WERI-Rb-1 (cell line): ENCODE measurements around the gene SPRED3.
A peak's percentile ranks its signal among the peaks of the same experiment; 100 is the strongest.

Experiments
- DNase-seq: peaks from one replicate; pipeline ENCODE4 v3.0.0-alpha.2; 2020
- H3K27ac ChIP-seq: fragments of 250-450 bp; sonication (Bioruptor Pico); 2 replicates; pipeline ENCODE4 v1.5.1; 2020; ENCODE audit warnings: mild to moderate bottlenecking, moderate library complexity
- H3K27me3 ChIP-seq: fragments of 250-450 bp; sonication (Bioruptor Pico); 2 replicates; pipeline ENCODE4 v1.5.1; 2021; ENCODE audit warnings: mild to moderate bottlenecking, low read depth, moderate library complexity; ENCODE audit not compliant: insufficient read depth, severe bottlenecking
- H3K36me3 ChIP-seq: fragments of 250-450 bp; sonication (Bioruptor Pico); 2 replicates; pipeline ENCODE4 v1.5.1; 2020; ENCODE audit warnings: mild to moderate bottlenecking, moderate library complexity
- H3K4me3 ChIP-seq: 2 replicates; pipeline ENCODE4 v1.5.1; 2011; ENCODE audit warnings: low read depth, mild to moderate bottlenecking, control low read depth, low read length
- H3K9me3 ChIP-seq: fragments of 250-450 bp; sonication (Bioruptor Pico); 2 replicates; pipeline ENCODE4 v1.5.1; 2021; ENCODE audit warnings: mild to moderate bottlenecking, moderate library complexity; ENCODE audit not compliant: severe bottlenecking
- CTCF ChIP-seq: IDR thresholded peaks from 2 replicates; pipeline ENCODE4 v1.5.1; 2011; ENCODE audit warnings: low read depth, mild to moderate bottlenecking, control low read depth, inconsistent platforms, low read length

Gene SPRED3

DNA sequence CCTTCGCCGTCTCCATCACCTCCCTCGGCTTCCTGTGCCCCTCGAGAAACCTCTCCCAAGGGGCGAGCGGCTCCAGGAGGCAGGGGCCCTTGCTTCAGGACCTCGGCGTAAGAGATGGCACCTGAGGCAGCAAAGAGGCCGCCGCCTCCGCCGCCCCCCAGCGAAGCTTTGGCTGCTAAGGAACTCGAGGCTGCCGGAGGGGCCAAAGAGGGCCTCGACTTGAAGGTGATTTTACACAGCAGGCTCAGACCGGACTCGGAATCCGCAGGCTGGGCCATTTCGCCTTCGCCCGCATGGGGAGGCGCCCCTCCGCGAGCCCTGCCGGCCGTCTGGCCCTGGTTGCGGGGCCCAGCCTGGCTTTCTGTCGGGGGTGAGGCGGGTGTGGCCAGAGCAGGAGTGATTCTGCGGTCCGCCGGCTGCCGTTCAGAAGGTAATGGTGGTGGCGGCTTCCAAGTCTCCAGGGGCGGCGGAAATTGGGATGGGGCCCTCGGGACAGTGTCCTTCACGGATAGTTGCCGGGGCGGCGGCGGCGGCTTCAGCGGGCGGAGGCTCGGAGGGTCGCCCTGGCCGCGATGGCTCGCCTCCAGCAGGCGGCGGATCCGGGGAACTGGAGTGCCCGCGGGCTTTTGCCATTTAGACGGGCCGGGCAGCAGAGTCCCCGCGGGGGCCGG lies 2.1 kb upstream of the SPRED3 start:
- no peak overlapping the region for H3K27ac ChIP-seq

DNA sequence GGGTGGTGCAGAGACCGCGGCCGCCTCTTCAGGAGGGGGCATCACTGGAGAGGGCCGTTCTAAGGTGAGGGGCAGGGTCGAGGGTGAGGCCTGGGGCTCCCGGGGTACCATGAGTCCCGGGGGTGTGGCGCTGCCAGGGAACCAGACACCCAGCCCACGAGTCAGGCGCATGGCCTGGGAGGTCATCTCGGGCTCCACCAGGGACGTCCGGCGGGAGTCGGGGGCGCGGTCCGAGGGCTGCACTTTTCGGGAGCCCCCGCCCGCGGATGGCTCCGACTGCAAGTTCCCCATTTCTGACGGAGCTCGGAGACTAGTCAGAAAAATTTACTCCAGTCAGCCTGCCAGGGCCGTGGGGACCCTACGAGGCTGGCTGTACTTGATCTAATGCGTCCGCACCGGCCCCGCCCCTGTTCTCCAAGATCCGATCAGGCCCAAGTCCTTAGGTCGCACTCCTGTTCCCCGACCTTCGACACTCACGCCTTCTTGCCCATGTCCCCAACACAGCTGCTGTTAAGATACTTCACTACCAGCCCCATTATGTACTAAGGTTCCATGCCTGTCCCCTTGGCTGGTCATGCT lies 1.4 kb upstream of the SPRED3 start:
- Histone ChIP-seq H3K27ac (no peak overlapping the region), H3K4me3 (no peak overlapping the region), H3K27me3 (no peaks in the 10 kb centered on the region), H3K9me3 (no peaks in the 10 kb centered on the region), H3K36me3 (peaks cover 28% of the 10 kb centered on the region)
- TF ChIP-seq CTCF = no peak
- DNase-seq = no peak

More for the DNA sequence above, 2.1 kb upstream of the SPRED3 start:
- TF ChIP-seq CTCF = no peak
- peaks cover 34% of the 10 kb centered on the region for H3K36me3 ChIP-seq
- H3K9me3 ChIP-seq = no peaks in the 10 kb centered on the region
- no peak for DNase-seq
- H3K27me3 ChIP-seq = no peaks in the 10 kb centered on the region
- H3K4me3 ChIP-seq = no peak overlapping the region

DNA sequence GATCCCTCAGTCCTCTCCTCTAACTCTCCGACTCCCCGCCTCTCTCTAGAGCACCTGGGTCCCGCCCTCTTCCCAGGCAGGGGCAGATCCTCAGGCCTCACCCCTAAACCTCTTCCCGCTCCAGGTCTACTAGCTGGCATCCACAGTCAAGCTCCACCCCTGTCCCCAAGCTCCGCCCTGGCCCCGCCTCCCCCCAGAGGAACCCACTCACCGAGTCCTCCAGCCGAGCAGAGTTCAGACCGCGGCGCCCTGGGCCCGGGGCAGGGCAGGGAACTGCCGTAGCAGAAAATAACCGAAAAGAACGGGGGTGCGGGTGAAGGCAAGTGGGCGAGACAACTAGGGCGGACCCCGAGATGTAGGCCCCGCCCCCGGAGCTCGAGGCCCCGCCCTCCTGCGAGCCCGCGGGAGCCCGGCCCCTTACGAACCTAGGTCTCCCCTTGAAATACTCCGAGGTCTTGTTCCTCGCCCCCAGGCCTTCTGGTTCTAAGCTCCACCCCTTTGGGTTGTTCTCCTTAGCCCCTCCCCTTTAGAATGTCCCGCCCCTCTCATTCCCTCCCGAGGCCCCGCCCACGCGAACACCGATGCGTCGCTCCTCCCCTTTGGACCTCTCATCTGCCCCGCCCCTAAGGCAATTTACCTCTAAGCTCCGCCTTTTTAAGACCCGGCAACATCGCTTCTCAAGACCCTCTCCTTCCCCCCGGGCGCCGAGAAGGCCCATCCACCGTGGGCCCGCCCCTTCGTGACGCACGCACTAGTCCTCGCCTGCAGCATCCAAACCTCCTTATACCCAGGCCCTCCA lies 748 bp upstream of the SPRED3 start, which contains the start of gene GGN:
Gene GGN, minus strand, starts transcription at position 485 of the 799 bp plus-strand sequence. CDS start 773 bp downstream, outside the sequence.
- no peaks in the 10 kb centered on the region for H3K9me3 ChIP-seq
- peak within 1 kb of the TSS; percentile 78 for H3K4me3 ChIP-seq
- DNase-seq = peak; percentile 88
- H3K36me3 ChIP-seq = peaks cover 22% of the 10 kb centered on the region
- peak within 1 kb of the TSS; percentile 11; the same call in 1 of the 2 replicates for H3K27ac ChIP-seq
- no peak for TF ChIP-seq CTCF
- no peaks in the 10 kb centered on the region for H3K27me3 ChIP-seq

DNA sequence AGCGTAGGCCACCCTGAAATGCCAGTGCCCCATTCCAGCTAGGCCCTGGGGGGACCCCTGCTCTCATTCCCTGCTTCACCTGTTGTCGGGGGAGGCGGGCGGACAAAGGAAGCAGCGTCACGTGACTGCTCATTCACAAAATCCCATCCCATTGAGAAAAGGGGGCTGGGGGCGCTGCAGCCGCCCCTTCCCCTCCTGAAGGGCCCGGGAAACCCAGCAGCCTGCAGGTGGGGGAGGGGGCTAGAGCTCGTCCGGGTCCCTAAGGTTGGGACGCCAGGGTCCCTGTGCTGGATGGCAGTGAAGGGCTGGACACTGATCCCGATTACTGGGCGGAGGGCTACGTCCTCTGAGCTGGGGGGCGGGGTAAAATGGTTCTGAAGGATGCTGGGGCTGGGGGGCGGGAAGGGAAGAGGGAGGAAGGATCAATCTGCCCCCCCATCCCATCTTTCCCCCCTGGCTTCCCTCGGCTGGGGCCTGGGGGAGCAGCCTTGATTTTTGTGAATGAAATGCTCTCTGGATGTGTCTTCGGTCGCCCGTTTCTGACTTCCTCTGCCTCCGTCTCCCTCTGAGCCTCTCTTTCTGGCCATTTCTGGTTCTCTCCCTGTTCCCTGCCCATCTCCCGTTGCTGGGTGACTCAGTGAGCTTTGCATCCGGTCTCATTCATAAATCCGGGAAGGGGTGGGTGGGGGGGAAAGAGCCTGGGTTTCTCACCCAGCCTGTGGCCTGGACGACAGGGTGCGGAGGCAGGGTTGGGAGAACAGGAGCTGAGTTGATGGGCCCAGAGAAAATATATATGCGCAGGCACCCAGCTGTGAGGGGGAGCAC lies 816 bp downstream of the SPRED3 start:
- H3K36me3 ChIP-seq = peaks cover 9% of the 10 kb centered on the region; the same call in 1 of the 2 replicates
- peak overlapping the region; percentile 78 for H3K4me3 ChIP-seq
- peak; percentile 36 for DNase-seq
- TF ChIP-seq CTCF = no peak
- no peaks in the 10 kb centered on the region for H3K27me3 ChIP-seq
- no peaks in the 10 kb centered on the region for H3K9me3 ChIP-seq
- peak overlapping the region; percentile 11; the same call in 1 of the 2 replicates for H3K27ac ChIP-seq
